Hepatocyte (in vitro differentiated cells): ENCODE data around the gene P2RY14. TPM values are rescaled to one million over a fixed set of nuclear protein-coding genes. Genes with fewer than 3 reads are reported as not detected.

ENCODE experiments used
- DNase-seq: peaks from one replicate; pipeline ENCODE4 v3.0.0-alpha.2; 2016; ENCODE audit warnings: low spot score
- H2AFZ ChIP-seq: fragments of 200-600 bp; sonication (generic); 2 replicates; pipeline ENCODE4 v1.6.0; 2016; ENCODE audit warnings: antibody characterized with exemption, mild to moderate bottlenecking
- H3K27ac ChIP-seq: fragments of 200-600 bp; sonication (generic); 2 replicates; pipeline ENCODE4 v1.5.1; 2016; ENCODE audit warnings: mild to moderate bottlenecking
- H3K27me3 ChIP-seq: fragments of 200-600 bp; sonication (generic); 2 replicates; pipeline ENCODE4 v1.6.1; 2016
- H3K36me3 ChIP-seq: fragments of 200-600 bp; sonication (generic); replicated peaks from 2 replicates; pipeline ENCODE4 v1.5.1; 2016; ENCODE audit warnings: low read depth; ENCODE audit not compliant: insufficient read depth
- H3K4me1 ChIP-seq: fragments of 200-600 bp; sonication (generic); 2 replicates; pipeline ENCODE4 v1.5.1; 2016; ENCODE audit warnings: mild to moderate bottlenecking, moderate library complexity; ENCODE audit not compliant: insufficient read depth
- H3K4me2 ChIP-seq: fragments of 200-600 bp; sonication (generic); 2 replicates; pipeline ENCODE4 v1.6.0; 2016
- H3K4me3 ChIP-seq: fragments of 200-600 bp; sonication (generic); 2 replicates; pipeline ENCODE4 v1.5.1; 2016; ENCODE audit warnings: mild to moderate bottlenecking
- H3K79me2 ChIP-seq: fragments of 200-600 bp; sonication (generic); 2 replicates; pipeline ENCODE4 v1.6.0; 2017; ENCODE audit warnings: mild to moderate bottlenecking
- H3K9me2 ChIP-seq: fragments of 200-600 bp; sonication (generic); replicated peaks from 2 replicates; pipeline ENCODE4 v1.6.0; 2017; ENCODE audit warnings: mild to moderate bottlenecking; ENCODE audit not compliant: insufficient read depth
- H3K9me3 ChIP-seq: fragments of 200-600 bp; sonication (generic); 2 replicates; pipeline ENCODE4 v1.5.1; 2016; ENCODE audit warnings: low read depth, mild to moderate bottlenecking
- H4K20me1 ChIP-seq: fragments of 200-600 bp; sonication (generic); 2 replicates; pipeline ENCODE4 v1.6.0; 2016; ENCODE audit warnings: mild to moderate bottlenecking; ENCODE audit not compliant: insufficient read depth, poor library complexity, severe bottlenecking
- EZH2 ChIP-seq: fragments of 200-600 bp; sonication (generic); IDR thresholded peaks from 2 replicates; pipeline ENCODE4 v1.6.1; 2016; ENCODE audit warnings: antibody characterized with exemption, mild to moderate bottlenecking, borderline replicate concordance
- EZH2phosphoT487 ChIP-seq: fragments of 200-600 bp; sonication (generic); IDR thresholded peaks from one replicate; pipeline ENCODE4 v1.6.1; 2018; ENCODE audit warnings: antibody characterized with exemption, mild to moderate bottlenecking, low read depth, moderate library complexity; ENCODE audit not compliant: unreplicated experiment, severe bottlenecking
- WGBS: methylation state at CpG from one replicate; pipeline ENCODE4 v1.1.6; 2016; ENCODE audit warnings: low lambda C conversion rate; ENCODE audit errors: missing lambda C conversion rate; 5-methylcytosine and 5-hydroxymethylcytosine counted together
- polyA plus RNA-seq: library from polyadenylated mRNA; unstranded; fragments of >200 nt; fragmentation: Nextera tagmentation; extraction: Ambion mirVana; gene quantifications from 2 replicates; pipeline ENCODE4 v1.2.1, GENCODE V29; 2016
- small RNA-seq: library from RNA; depleted of rRNA; stranded (forward); fragments of <200 nt; gene quantifications from one replicate; pipeline ENCODE3, GENCODE V24; 2014
- total RNA-seq: library from RNA; depleted of rRNA; stranded (reverse); fragments of >200 nt; gene quantifications from 2 replicates; pipeline ENCODE4 v1.2.3, GENCODE V29; 2014
- TF ChIP-seq, protein P1 (sequence below): fragments of 200-600 bp; sonication (generic); IDR thresholded peaks from 2 replicates; pipeline ENCODE4 v1.5.1; 2016; ENCODE audit warnings: antibody characterized with exemption, mild to moderate bottlenecking; ENCODE audit not compliant: poor library complexity

P2RY14 gene
- total and polyA plus RNA-seq, 2 experiments from 2014 or later: 0.11 TPM; not detected in 1

DNA sequence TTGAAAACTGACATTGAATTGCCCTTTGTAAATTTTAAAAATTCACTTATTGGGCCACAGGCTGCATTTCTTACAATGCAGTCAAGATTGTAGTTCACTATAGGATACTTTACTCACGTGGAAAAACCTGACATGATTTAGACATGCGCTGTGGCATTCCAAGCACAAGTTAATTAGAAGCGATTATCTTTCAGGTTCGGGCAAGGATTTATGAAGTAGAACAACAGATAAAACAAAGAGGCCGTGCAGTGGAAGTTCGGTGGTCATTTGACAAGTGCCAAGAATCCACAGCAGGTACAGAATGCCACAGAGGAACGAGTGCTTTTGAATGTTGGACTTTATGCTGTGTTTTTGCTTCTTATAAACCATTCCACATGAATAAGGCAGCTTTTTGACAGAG lies 113.1 kb downstream of the P2RY14 start:
- H3K4me3 ChIP-seq: no peak overlapping the region
- H3K27ac ChIP-seq: no peak overlapping the region
- H2AFZ ChIP-seq: no peak overlapping the region
- no peak overlapping the region for H3K4me2 ChIP-seq
- H3K79me2 ChIP-seq: no peaks in the 10 kb centered on the region
- WGBS: 84% methylated on average over 7 of the region's 7 CpGs
- no peak for DNase-seq
- no peaks in the 10 kb centered on the region for H3K4me1 ChIP-seq
- H3K9me3 ChIP-seq: no peaks in the 10 kb centered on the region
- no peaks in the 10 kb centered on the region for H3K27me3 ChIP-seq
- H3K36me3 ChIP-seq: no peaks in the 10 kb centered on the region
- TF ChIP-seq EZH2phosphoT487 (no peak), EZH2 (no peak)
- TF ChIP-seq, protein P1, sequence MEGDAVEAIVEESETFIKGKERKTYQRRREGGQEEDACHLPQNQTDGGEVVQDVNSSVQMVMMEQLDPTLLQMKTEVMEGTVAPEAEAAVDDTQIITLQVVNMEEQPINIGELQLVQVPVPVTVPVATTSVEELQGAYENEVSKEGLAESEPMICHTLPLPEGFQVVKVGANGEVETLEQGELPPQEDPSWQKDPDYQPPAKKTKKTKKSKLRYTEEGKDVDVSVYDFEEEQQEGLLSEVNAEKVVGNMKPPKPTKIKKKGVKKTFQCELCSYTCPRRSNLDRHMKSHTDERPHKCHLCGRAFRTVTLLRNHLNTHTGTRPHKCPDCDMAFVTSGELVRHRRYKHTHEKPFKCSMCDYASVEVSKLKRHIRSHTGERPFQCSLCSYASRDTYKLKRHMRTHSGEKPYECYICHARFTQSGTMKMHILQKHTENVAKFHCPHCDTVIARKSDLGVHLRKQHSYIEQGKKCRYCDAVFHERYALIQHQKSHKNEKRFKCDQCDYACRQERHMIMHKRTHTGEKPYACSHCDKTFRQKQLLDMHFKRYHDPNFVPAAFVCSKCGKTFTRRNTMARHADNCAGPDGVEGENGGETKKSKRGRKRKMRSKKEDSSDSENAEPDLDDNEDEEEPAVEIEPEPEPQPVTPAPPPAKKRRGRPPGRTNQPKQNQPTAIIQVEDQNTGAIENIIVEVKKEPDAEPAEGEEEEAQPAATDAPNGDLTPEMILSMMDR: no peak
- H3K9me2 ChIP-seq: no peaks in the 10 kb centered on the region
- H4K20me1 ChIP-seq: no peaks in the 10 kb centered on the region

Small RNAs within 50 kb of the gene (small RNA-seq; reads per million reads assigned to genes)
- gene RNA5SP145: 3.8 reads per million, percentile 92 among the genes with 10 or more reads in this experiment

Other genes with a start within 250 kb of the P2RY14 start
- 2.7 TPM in 2 replicates for gene MED12L, start 192.9 kb downstream of the P2RY14 start, total RNA-seq
- 0.07 and 1.9 TPM in 2 replicates for gene MED12L, start 192.9 kb downstream of the P2RY14 start, polyA plus RNA-seq
- gene GPR171, start 75.3 kb downstream of the P2RY14 start, total RNA-seq: not detected in 2 replicates
- 0.51 TPM in 1 of 2 replicates, not detected in the other for gene GPR171, start 75.3 kb downstream of the P2RY14 start, polyA plus RNA-seq
- 7.0 and 8.8 TPM in 2 replicates for gene GPR87, start 38.3 kb upstream of the P2RY14 start, total RNA-seq
- gene GPR87, start 38.3 kb upstream of the P2RY14 start, polyA plus RNA-seq: 11.0 and 13.2 TPM in 2 replicates
- not detected in 2 replicates for gene P2RY13, start 51.0 kb upstream of the P2RY14 start, total RNA-seq
- not detected in 2 replicates for gene P2RY13, start 51.0 kb upstream of the P2RY14 start, polyA plus RNA-seq
- gene P2RY12, start 106.2 kb upstream of the P2RY14 start, total RNA-seq: 0.07 and 0.48 TPM in 2 replicates
- gene P2RY12, start 106.2 kb upstream of the P2RY14 start, polyA plus RNA-seq: not detected in 2 replicates
- gene IGSF10, start 182.5 kb upstream of the P2RY14 start, total RNA-seq: 1.0 and 1.4 TPM in 2 replicates
- 0.12 and 0.75 TPM in 2 replicates for gene IGSF10, start 182.5 kb upstream of the P2RY14 start, polyA plus RNA-seq